ENCODE measurements around the gene FAP.

Gene FAP

DNA sequence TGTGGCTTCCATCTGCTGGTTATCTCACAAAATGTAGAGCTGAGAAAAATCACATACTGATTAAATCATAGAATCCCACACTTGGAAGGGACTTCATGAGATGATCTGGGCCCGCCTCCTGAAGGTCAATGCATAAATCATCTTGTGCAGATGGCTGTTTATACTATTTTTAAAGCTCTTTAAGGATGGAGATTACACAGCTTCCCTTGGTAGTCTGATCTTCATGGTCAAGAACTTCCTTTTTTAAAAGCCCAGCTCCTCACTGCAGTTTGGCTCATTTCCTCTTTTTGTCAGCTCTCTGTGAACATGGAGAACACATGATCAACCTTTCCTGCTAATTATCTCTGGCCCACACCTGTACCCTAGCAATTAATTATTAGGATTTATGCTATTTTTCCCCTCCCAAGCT, 117.1 kb downstream of the FAP start:
- no peak overlapping the region for H3K27ac Mint-ChIP-seq
- no peaks in the 10 kb centered on the region for H3K36me3 Mint-ChIP-seq (ENCODE audit: insufficient read depth)
- no peaks in the 10 kb centered on the region for H3K27me3 Mint-ChIP-seq
- no peaks in the 10 kb centered on the region for H3K4me1 Mint-ChIP-seq (ENCODE audit: low read depth in 2 of 2)
- no peak for ATAC-seq (replicated peaks)
- no peak for DNase-seq
- H3K4me3 Mint-ChIP-seq: no peak overlapping the region
- no peaks in the 10 kb centered on the region for H3K9me3 Mint-ChIP-seq

DNA sequence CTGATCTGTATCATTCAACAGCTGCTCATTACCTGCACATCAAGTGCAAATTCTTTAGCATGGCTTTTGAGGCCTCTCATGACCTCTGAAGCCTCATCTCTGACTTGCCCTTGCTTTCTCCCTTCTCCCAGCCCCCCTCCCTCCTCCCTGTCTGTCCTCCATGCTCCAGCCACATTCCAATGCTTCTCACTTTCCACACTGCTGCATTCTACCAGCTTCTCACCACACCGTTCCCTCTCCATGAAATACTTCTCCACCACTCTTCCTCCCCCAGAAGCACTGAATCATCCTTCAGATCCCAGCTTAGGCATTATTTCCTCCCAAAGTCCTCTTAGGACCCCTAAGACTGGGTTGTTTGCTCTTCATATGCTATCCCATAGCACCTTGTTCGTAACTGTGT, 118.1 kb downstream of the FAP start:
- no peaks in the 10 kb centered on the region for H3K36me3 Mint-ChIP-seq (ENCODE audit: insufficient read depth)
- no peak overlapping the region for H3K27ac Mint-ChIP-seq
- H3K4me1 Mint-ChIP-seq (ENCODE audit: low read depth in 2 of 2): no peaks in the 10 kb centered on the region
- ATAC-seq (replicated peaks) (no peak), DNase-seq (no peak)
- no peaks in the 10 kb centered on the region for H3K9me3 Mint-ChIP-seq
- H3K27me3 Mint-ChIP-seq: no peaks in the 10 kb centered on the region
- H3K4me3 Mint-ChIP-seq: no peak overlapping the region

DNA sequence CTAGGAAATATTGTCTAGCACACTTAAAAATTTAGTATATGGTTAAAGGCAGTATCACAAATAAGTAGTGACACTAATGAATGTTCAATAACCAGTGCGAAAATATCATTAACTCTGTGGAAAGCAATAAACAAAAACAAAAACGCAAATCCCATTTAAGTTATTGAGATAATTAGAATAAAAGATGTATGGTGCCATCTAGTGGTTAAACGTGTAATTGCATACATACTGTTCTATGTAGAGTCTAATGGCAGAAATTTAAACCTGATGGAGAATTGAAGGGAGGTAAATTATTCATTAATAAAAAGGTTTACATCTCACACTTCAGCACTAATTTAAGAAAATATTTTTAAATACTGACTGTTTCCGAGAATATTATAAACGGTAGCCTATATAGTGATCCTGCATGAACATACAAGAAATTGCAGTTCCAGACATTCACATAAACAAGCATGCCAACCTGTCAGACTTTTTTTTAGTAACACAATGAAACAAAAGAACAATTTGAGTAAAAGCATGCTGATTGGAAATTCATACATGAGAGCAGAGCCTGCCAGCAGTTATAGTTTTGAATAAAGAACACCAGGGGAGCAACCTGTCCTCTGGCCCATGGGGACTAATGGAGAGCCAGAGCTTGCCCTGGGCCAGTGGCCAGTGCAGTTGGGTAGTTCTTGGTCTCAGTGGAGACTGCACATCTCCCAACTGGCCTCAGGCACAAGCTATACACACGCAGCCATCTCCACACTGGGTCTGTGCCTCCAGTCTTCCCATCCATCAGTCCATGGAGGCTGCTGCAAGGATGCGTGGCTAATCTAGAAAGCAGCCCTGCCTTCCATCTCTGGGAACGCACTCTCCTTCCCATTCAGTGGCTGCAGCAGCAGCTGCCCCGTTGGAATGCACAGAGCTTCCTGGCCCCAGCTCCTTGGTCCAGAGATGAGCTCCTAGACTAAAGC, 119.2 kb downstream of the FAP start:
- DNase-seq: peak in 2 of 3 experiments; percentile 13 to 19

More for the DNA sequence above, 119.2 kb downstream of the FAP start:
- ATAC-seq (replicated peaks): peak; percentile 74
- Mint-ChIP-seq H3K36me3 (ENCODE audit: insufficient read depth) (no peaks in the 10 kb centered on the region), H3K4me3 (no peak overlapping the region), H3K4me1 (ENCODE audit: low read depth in 2 of 2) (no peaks in the 10 kb centered on the region), H3K9me3 (no peaks in the 10 kb centered on the region), H3K27me3 (no peaks in the 10 kb centered on the region), H3K27ac (no peak overlapping the region)

Measured in effector memory CD8-positive, alpha-beta T cell (primary cell).